GM19328 (cell line): ENCODE measurements around the gene MAP2K1.
A peak's percentile ranks its signal among the peaks of the same experiment; 100 is the strongest.
"Not testable (repeated sequence)": the region's sequence is repeated elsewhere in the genome, so short reads cannot be mapped to it uniquely, and the experiment has no call there.

Experiments used
- ATAC-seq: cut with Tn5 transposase; IDR thresholded peaks from one replicate; pipeline ENCODE4 v1.9.1; 2021; ENCODE audit warnings: mild to moderate bottlenecking, moderate library complexity; ENCODE audit not compliant: unreplicated experiment

The MAP2K1 gene

GRCh38 chr15:66502491-66502890, 115.8 kb downstream of the MAP2K1 start:
- ATAC-seq = no peak

GRCh38 chr15:66503041-66503648, 116.4 kb downstream of the MAP2K1 start:
- ATAC-seq = not testable (repeated sequence)

GRCh38 chr15:66503780-66504562, 117.3 kb downstream of the MAP2K1 start:
- ATAC-seq = no peak

GRCh38 chr15:66504563-66505429, 118.1 kb downstream of the MAP2K1 start, which contains the start of the genes RPL4 and ZWILCH:
TSS of gene RPL4 (minus strand) at chr15:66504855. CDS start at chr15:66504790, 65 bp downstream.
TSS of gene ZWILCH (plus strand) at chr15:66505326. CDS start at chr15:66505339, 13 bp downstream.
- ATAC-seq = peak; percentile 74

GRCh38 chr15:66505430-66505811, 118.7 kb downstream of the MAP2K1 start:
- ATAC-seq = peak; percentile 12

GRCh38 chr15:66505818-66506217, 119.1 kb downstream of the MAP2K1 start:
- ATAC-seq = no peak

GRCh38 chr15:66508293-66508883, 121.7 kb downstream of the MAP2K1 start:
- ATAC-seq = no peak

GRCh38 chr15:66514586-66514985, 127.9 kb downstream of the MAP2K1 start:
- no peak for ATAC-seq

GRCh38 chr15:66515901-66516322, 129.2 kb downstream of the MAP2K1 start:
- no peak for ATAC-seq

GRCh38 chr15:66523926-66524325, 137.2 kb downstream of the MAP2K1 start:
- no peak for ATAC-seq

GRCh38 chr15:66524838-66525237, 138.1 kb downstream of the MAP2K1 start:
- no peak for ATAC-seq

- no peak for ATAC-seq
These were observed 148.3 kb downstream of the MAP2K1 start for GRCh38 chr15:66535056-66535455.
